Lower leg skin (tissue), 4 donors: ENCODE data around the gene ELFN1. TPM values are rescaled to one million over a fixed set of nuclear protein-coding genes. Genes with fewer than 3 reads are reported as not detected.
A peak's percentile ranks its signal among the peaks of the same experiment; 100 is the strongest.

ENCODE experiments used
- DNase-seq, 2 donors: peaks; one replicate each; pipeline ENCODE4 v3.0.0-alpha.2; 2019; ENCODE audit warnings: low spot score in 2 of 2
- H3K4me3 ChIP-seq: fragments of 200-600 bp; sonication (generic); 2 replicates; pipeline ENCODE4 v1.5.1; 2017; ENCODE audit warnings: mild to moderate bottlenecking, low read depth; ENCODE audit not compliant: poor library complexity, severe bottlenecking
- POLR2A ChIP-seq, 2 donors: fragments of 450-650 bp; IDR thresholded peaks; one replicate each; pipeline ENCODE4 v1.6.1; 2016 to 2017; ENCODE audit warnings: antibody characterized with exemption in 2 of 2, mild to moderate bottlenecking in 1 of 2, moderate library complexity in 1 of 2
- WGBS, 2 donors: methylation state at CpG; one replicate each; pipeline ENCODE4 v1.1.5; 2018; 5-methylcytosine and 5-hydroxymethylcytosine counted together
- intact Hi-C: fragments of 100-400 bp; cut with DNase I; formaldehyde crosslinking; loops from one replicate; pipeline ENCODE4 v1.15.0; 2023; ENCODE audit warnings: low total_unique reads
- total RNA-seq, 4 donors: library from RNA; depleted of rRNA; stranded (reverse); fragments of >200 nt; gene quantifications; one replicate each; pipeline ENCODE4 v1.1.0, GENCODE V29; 2016
- TF ChIP-seq, protein P1 (sequence below), 3 donors: fragments of 450-650 bp; IDR thresholded peaks; one replicate each; pipeline ENCODE4 v1.5.1; 2016; ENCODE audit warnings: antibody characterized with exemption in 3 of 3, mild to moderate bottlenecking in 3 of 3, moderate library complexity in 2 of 3

Gene ELFN1
- total RNA-seq, 4 donors from 2014 or later = 1.2 to 2.6 (median 1.8) TPM

DNA sequence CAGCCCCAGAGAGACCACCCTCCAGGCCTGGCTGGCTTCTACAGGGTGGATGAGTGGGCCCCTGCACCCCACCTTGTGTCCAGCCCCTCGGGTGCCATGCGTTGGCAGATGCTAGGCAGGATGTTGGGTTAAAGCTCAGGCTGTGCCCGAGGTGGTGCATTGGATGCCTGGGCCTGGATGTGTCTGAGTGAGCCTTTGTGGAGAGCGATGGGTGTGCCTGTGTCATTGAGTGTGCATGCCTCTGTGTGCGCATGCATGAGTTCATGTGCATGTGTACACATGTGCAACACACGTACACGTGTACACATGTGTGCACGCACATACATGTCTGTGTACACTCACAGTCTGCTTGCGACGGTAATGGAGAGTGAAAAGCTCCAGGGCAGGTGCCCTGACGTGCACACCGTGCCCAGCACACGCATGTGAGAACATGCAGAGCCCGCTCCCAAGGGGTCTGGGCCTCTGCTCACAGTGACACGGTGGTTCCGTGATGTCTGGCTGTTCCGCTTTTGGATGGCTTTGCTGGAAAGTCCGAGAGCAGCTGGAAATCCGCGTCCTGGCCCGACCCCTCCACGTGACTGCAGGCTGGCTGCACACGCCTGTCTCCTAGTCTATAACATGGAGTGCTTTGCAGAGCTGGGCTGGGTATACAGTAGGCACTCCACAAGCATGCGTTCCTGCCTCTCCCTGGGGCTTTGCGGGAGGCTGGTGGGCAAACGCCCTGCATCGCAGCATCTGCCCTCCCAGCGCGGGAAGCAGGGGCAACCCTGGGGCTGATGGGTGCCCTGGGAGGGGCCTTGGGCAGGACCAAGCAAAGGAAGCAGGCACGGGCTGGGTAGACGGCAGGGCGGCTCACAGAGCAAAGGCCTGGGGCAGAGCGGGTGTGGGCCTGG lies 36.9 kb downstream of the ELFN1 start:
- DNase-seq = peak in 1 of 2 donors; percentile 63
- TF ChIP-seq POLR2A (IDR thresholded peaks at IDR 0.05) = no peak
- TF ChIP-seq, protein P1, sequence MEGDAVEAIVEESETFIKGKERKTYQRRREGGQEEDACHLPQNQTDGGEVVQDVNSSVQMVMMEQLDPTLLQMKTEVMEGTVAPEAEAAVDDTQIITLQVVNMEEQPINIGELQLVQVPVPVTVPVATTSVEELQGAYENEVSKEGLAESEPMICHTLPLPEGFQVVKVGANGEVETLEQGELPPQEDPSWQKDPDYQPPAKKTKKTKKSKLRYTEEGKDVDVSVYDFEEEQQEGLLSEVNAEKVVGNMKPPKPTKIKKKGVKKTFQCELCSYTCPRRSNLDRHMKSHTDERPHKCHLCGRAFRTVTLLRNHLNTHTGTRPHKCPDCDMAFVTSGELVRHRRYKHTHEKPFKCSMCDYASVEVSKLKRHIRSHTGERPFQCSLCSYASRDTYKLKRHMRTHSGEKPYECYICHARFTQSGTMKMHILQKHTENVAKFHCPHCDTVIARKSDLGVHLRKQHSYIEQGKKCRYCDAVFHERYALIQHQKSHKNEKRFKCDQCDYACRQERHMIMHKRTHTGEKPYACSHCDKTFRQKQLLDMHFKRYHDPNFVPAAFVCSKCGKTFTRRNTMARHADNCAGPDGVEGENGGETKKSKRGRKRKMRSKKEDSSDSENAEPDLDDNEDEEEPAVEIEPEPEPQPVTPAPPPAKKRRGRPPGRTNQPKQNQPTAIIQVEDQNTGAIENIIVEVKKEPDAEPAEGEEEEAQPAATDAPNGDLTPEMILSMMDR (IDR thresholded peaks at IDR 0.05) = no peak
- WGBS, 2 donors = 40 to 60% methylated on average over 26 to 30 of the region's 33 CpGs
- no peak overlapping the region for H3K4me3 ChIP-seq
- intact Hi-C loops = no loop called here

DNA sequence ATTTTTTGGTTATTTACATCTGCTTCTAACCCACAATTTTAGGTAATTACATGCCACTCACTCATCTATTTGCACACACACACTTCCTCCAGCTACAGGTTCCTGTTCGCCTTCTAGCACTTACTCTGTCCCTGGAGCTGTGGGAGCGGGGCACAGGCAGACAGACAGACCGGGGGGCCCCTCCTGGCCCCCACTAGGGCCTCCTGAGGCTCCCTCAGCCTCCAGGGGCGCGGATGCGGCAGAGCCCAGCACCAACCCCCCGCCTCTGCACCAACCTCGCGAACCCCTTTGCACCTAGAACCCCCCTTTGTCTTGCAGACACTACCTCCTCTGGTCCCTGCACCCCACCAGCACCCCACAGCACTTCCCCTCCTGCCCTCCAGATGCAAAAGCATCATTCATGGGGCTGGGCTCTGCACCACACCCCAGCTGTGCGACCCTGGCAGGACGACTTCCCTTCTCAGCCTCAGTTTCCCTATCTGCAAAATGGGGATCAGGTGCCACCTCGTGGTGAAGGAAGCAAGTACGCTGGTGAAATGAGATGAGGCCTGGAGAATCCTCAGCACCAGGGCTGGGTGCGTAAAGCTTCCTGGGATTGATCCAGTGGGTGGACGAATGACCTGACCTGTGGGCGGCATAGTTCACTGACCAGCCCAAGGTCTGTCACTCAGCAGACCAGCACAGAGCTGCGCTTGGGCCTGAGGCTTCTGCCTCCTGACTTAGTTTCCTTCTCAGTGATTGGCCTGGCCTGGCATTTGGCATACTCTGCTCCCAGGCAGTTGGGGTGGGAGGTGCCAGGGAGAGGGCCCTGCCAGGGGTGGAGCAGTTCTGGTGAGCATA lies 37.9 kb downstream of the ELFN1 start:
- TF ChIP-seq, protein P1 (IDR thresholded peaks at IDR 0.05) = no peak
- TF ChIP-seq POLR2A (IDR thresholded peaks at IDR 0.05) = no peak
- WGBS, 2 donors = 78 to 85% methylated on average over 17 of the region's 17 CpGs
- no peak overlapping the region for H3K4me3 ChIP-seq
- intact Hi-C loops = no loop called here
- DNase-seq = peak in 1 of 2 donors; percentile 82

DNA sequence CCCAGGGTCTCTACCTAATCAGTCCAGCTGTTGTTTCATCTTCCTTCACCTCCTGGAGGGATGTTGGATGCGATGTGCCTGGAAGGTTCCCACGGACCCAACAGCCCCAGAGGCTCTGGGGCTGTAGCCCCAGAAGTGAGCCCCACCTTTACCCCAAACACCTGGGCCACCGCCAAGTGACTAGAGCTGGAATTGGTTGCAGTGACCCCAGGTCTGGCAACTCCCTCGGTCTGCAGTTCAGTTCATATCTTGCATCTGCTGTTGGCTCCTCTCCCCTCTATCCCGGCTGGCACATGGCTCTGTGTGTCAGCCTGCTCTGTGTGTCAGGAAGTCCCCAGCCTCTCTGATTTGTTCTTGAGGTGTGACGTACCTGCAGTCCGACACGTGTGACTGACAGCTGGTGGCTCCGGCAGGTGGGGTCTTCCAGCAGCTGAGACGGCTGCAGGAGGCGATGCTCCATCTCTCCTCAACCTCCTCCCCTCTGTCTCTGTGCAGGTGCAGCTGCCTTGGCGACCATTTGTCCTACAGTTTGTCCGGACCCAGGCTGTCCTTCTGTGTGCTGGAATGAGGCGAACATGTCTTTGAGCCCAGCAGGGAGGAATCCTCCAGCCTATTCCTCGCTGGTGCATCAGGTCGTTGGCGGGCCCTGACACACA lies 38.6 kb downstream of the ELFN1 start:
- WGBS, 2 donors = 87 to 88% methylated on average over 17 of the region's 17 CpGs
- TF ChIP-seq POLR2A (IDR thresholded peaks at IDR 0.05) = no peak
- TF ChIP-seq, protein P1 (IDR thresholded peaks at IDR 0.05) = no peak
- intact Hi-C loops = no loop called here
- peak in 1 of 2 donors; percentile 56 for DNase-seq
- no peak overlapping the region for H3K4me3 ChIP-seq

DNA sequence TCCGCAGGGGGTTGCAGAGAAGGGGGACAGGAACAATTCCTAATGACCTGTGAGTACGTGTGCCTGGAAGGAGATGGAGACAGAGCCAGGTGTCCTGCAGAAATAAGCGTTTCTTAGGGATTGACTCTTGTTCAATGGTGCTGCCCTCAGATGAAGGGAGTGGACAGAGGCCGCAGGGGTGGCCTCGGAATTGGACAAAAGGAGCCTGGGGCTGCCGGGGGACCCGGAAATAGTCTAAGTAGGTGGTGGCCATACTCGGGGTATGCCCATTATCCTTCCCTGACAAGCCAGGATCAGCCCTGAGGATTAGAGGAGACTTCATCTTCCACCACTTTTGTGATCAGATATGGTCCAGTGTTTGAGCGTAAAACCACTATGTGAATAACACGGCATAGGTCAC lies 39.2 kb downstream of the ELFN1 start:
- 96 to 98% methylated on average over 10 of the region's 10 CpGs for WGBS, 2 donors
- intact Hi-C loops = no loop called here
- no peak for DNase-seq
- TF ChIP-seq, protein P1 (IDR thresholded peaks at IDR 0.05) = no peak
- TF ChIP-seq POLR2A (IDR thresholded peaks at IDR 0.05) = no peak
- no peak overlapping the region for H3K4me3 ChIP-seq

GRCh38 chr7:1709900-1710299 lies 39.8 kb downstream of the ELFN1 start:
- no peak for TF ChIP-seq POLR2A (IDR thresholded peaks at IDR 0.05)
- DNase-seq = no peak
- 88 to 90% methylated on average over 4 of the region's 4 CpGs for WGBS, 2 donors
- intact Hi-C loops = no loop called here
- H3K4me3 ChIP-seq = no peak overlapping the region
